Osteoblast (primary cell): ENCODE data around the gene CKAP4. TPM values are rescaled to one million over a fixed set of nuclear protein-coding genes. Genes with fewer than 3 reads are reported as not detected.

Experiments
- DNase-seq: peaks from one replicate; pipeline ENCODE4 v3.0.0; 2011; ENCODE audit warnings: low spot score, mixed read lengths; ENCODE audit not compliant: insufficient read length; ENCODE audit errors: missing footprints
- H2AFZ ChIP-seq: 2 replicates; pipeline ENCODE4 v1.6.0; 2011; ENCODE audit warnings: mild to moderate bottlenecking, low read length
- H3K27ac ChIP-seq: 2 replicates; pipeline ENCODE4 v1.5.1; 2011; ENCODE audit warnings: mild to moderate bottlenecking, low read depth, low read length, moderate library complexity
- H3K27me3 ChIP-seq: 2 replicates; pipeline ENCODE4 v1.6.0; 2012; ENCODE audit warnings: mild to moderate bottlenecking, control low read depth, inconsistent platforms, low read length, moderate library complexity; ENCODE audit not compliant: insufficient read depth
- H3K36me3 ChIP-seq: 2 replicates; pipeline ENCODE4 v1.5.1; 2011; ENCODE audit warnings: mild to moderate bottlenecking, low read length, control low read depth, moderate library complexity; ENCODE audit not compliant: insufficient read depth
- H3K4me1 ChIP-seq: 2 replicates; pipeline ENCODE4 v1.5.1; 2011; ENCODE audit warnings: mild to moderate bottlenecking, low read length, control low read depth, moderate library complexity; ENCODE audit not compliant: insufficient read depth
- H3K4me2 ChIP-seq: 2 replicates; pipeline ENCODE4 v1.6.0; 2011; ENCODE audit warnings: mild to moderate bottlenecking, low read length; ENCODE audit not compliant: insufficient read depth
- H3K4me3 ChIP-seq: fragments of 200-600 bp; sonication (generic); 3 replicates; pipeline ENCODE4 v1.5.1; 2012; ENCODE audit warnings: mild to moderate bottlenecking, low read length, inconsistent platforms; ENCODE audit not compliant: insufficient read depth
- H3K79me2 ChIP-seq: 2 replicates; pipeline ENCODE4 v1.6.0; 2012; ENCODE audit warnings: mild to moderate bottlenecking, low read length, control low read depth, inconsistent platforms; ENCODE audit not compliant: insufficient read depth
- H3K9me3 ChIP-seq: 2 replicates; pipeline ENCODE4 v1.5.1; 2011; ENCODE audit warnings: low read depth, low read length, control low read depth
- H4K20me1 ChIP-seq: 2 replicates; pipeline ENCODE4 v1.6.0; 2012; ENCODE audit warnings: mild to moderate bottlenecking, low read length, control low read depth; ENCODE audit not compliant: insufficient read depth
- small RNA-seq: library from RNA; depleted of rRNA; stranded (forward); fragments of <200 nt; gene quantifications from one replicate; pipeline ENCODE3, GENCODE V24; 2012
- total RNA-seq: library from RNA; depleted of rRNA; stranded (reverse); fragments of >200 nt; gene quantifications from 2 replicates; pipeline ENCODE4 v1.2.3, GENCODE V29; 2012
- TF ChIP-seq, protein P1 (sequence below): IDR thresholded peaks from 2 replicates; pipeline ENCODE4 v1.5.1; 2011; ENCODE audit warnings: mild to moderate bottlenecking, low read depth, low read length, moderate library complexity; ENCODE audit errors: extremely low read depth

Gene CKAP4
- total RNA-seq, 1 donor, result 184 TPM

GRCh38 chr12:106188256-106188655 is 59.6 kb downstream of the CKAP4 start:
- no peak for DNase-seq

More at GRCh38 chr12:106188256-106188655, 59.6 kb downstream of the CKAP4 start:
- no peaks in the 10 kb centered on the region for H3K79me2 ChIP-seq
- H3K4me2 ChIP-seq, result no peak overlapping the region
- no peak overlapping the region for H2AFZ ChIP-seq
- peaks cover 12% of the 10 kb centered on the region for H3K27me3 ChIP-seq
- H4K20me1 ChIP-seq, result no peaks in the 10 kb centered on the region
- H3K9me3 ChIP-seq, result no peaks in the 10 kb centered on the region
- H3K27ac ChIP-seq, result no peak overlapping the region
- H3K4me3 ChIP-seq, result no peak overlapping the region
- no peaks in the 10 kb centered on the region for H3K4me1 ChIP-seq
- TF ChIP-seq, protein P1, sequence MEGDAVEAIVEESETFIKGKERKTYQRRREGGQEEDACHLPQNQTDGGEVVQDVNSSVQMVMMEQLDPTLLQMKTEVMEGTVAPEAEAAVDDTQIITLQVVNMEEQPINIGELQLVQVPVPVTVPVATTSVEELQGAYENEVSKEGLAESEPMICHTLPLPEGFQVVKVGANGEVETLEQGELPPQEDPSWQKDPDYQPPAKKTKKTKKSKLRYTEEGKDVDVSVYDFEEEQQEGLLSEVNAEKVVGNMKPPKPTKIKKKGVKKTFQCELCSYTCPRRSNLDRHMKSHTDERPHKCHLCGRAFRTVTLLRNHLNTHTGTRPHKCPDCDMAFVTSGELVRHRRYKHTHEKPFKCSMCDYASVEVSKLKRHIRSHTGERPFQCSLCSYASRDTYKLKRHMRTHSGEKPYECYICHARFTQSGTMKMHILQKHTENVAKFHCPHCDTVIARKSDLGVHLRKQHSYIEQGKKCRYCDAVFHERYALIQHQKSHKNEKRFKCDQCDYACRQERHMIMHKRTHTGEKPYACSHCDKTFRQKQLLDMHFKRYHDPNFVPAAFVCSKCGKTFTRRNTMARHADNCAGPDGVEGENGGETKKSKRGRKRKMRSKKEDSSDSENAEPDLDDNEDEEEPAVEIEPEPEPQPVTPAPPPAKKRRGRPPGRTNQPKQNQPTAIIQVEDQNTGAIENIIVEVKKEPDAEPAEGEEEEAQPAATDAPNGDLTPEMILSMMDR, result no peak
- H3K36me3 ChIP-seq, result no peaks in the 10 kb centered on the region

Small RNAs within 50 kb of the gene (small RNA-seq; reads per million reads assigned to genes)
- not detected for gene RNU7-94P

Other genes starting within 250 kb of the CKAP4 start
- gene NUAK1, start 109.1 kb downstream of the CKAP4 start, total RNA-seq, result 17.1 and 21.7 TPM in 2 replicates
- 104 and 109 TPM in 2 replicates for gene TCP11L2, start 54.7 kb upstream of the CKAP4 start, total RNA-seq
- gene POLR3B, start 109.7 kb upstream of the CKAP4 start, total RNA-seq, result 11.9 and 13.8 TPM in 2 replicates